A673 (cell line): ENCODE measurements around the gene CNTN5. TPM values are rescaled to one million over a fixed set of nuclear protein-coding genes. Genes with fewer than 3 reads are reported as not detected.

Source experiments
- BruUV-seq: library from RNA; stranded (reverse); fragments of 400-500 nt; replicated peaks from 2 replicates; lab custom pipeline; 2021; lab: Mats Ljungman, UMichigan
- CTCF ChIA-PET: fragments of 300-600 bp; sonication (Branson Sonifier 250); formaldehyde crosslinking; loops from one replicate; lab custom pipeline; 2022; ENCODE audit warnings: antibody characterized with exemption; lab: Charles Lee
- POLR2A ChIA-PET: fragments of 300-600 bp; sonication (Branson Sonifier 250); formaldehyde crosslinking; loops from one replicate; lab custom pipeline; 2022; ENCODE audit warnings: antibody characterized with exemption; ENCODE audit not compliant: low non-redundant PET; lab: Charles Lee
- DNase-seq: peaks from one replicate; pipeline ENCODE4 v3.0.0-alpha.2; 2015; ENCODE audit warnings: low spot score
- H3K27ac ChIP-seq: fragments of 200-600 bp; sonication (generic); 2 replicates; pipeline ENCODE4 v1.5.1; 2016; ENCODE audit warnings: mixed run types, low read depth, mild to moderate bottlenecking, mixed read lengths, antibody characterized with exemption, low read length; ENCODE audit not compliant: poor library complexity, severe bottlenecking
- H3K27me3 ChIP-seq: fragments of 200-600 bp; sonication (generic); replicated peaks from 2 replicates; pipeline ENCODE4 v1.6.1; 2017; ENCODE audit warnings: mixed run types, low read depth, mild to moderate bottlenecking, mixed read lengths, antibody characterized with exemption, low read length; ENCODE audit not compliant: insufficient read depth, poor library complexity
- H3K36me3 ChIP-seq: fragments of 200-600 bp; sonication (generic); 2 replicates; pipeline ENCODE4 v1.6.1; 2016; ENCODE audit warnings: mixed run types, mild to moderate bottlenecking, mixed read lengths, antibody characterized with exemption, low read length; ENCODE audit not compliant: insufficient read depth, poor library complexity, severe bottlenecking
- H3K4me1 ChIP-seq: fragments of 200-600 bp; sonication (generic); 2 replicates; pipeline ENCODE4 v1.6.1; 2017; ENCODE audit warnings: mixed run types, mild to moderate bottlenecking, mixed read lengths, antibody characterized with exemption, low read length; ENCODE audit not compliant: insufficient read depth, poor library complexity, severe bottlenecking
- H3K4me3 ChIP-seq: fragments of 200-600 bp; sonication (generic); 2 replicates; pipeline ENCODE4 v1.5.1; 2016; ENCODE audit warnings: low read depth, mixed run types, mild to moderate bottlenecking, mixed read lengths, low read length; ENCODE audit not compliant: poor library complexity, severe bottlenecking
- H3K9me3 ChIP-seq: fragments of 200-600 bp; sonication (generic); 2 replicates; pipeline ENCODE4 v1.6.1; 2016; ENCODE audit warnings: mixed run types, low read depth, mild to moderate bottlenecking, mixed read lengths, antibody characterized with exemption, low read length; ENCODE audit not compliant: poor library complexity, severe bottlenecking
- EZH2 ChIP-seq: fragments of 200-600 bp; sonication (generic); IDR thresholded peaks from 2 replicates; pipeline ENCODE4 v1.6.1; 2017; ENCODE audit warnings: borderline replicate concordance, low read depth, mild to moderate bottlenecking, mixed read lengths, antibody characterized with exemption, low read length; ENCODE audit not compliant: poor library complexity, severe bottlenecking
- intact Hi-C: fragments of 100-400 bp; cut with micrococcal nuclease; formaldehyde crosslinking; loops from one replicate; pipeline ENCODE4 v1.10.0; 2022; ENCODE audit not compliant: unreplicated experiment
- total RNA-seq: library from RNA; stranded (reverse); gene quantifications from 2 replicates; pipeline ENCODE4 v1.2.3, GENCODE V29; 2021
- TF ChIP-seq, protein P1 (sequence below): fragments of 300-800, 200-600 bp; sonication (generic); conservative IDR thresholded peaks from 2 replicates; pipeline ENCODE4 v1.5.1; 2017; ENCODE audit warnings: low read depth, mild to moderate bottlenecking, antibody characterized with exemption, low read length, moderate library complexity, mixed read lengths

Gene CNTN5
- total RNA-seq, 1 experiment from 2014 or later: 0.80 TPM

DNA sequence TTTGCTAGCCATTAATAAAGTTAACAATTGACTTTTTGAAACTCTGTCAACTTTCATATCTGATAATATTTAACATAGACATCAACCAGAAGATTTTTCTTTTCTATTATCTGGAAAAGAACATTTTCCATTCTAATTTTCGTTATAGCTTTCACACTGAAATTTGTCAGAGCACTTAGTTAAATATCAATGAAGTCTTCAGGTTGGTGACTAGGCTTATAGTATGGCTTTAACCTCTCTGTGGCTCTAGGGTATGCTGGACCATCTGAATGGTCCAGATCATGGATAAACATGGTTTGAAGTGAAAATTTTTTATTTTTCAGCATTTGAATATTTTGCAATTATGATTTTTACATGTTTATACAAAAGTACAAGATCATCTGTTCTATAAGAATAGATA, 548.1 kb downstream of the CNTN5 start:
- ChIA-PET CTCF (no interaction called here), POLR2A (no interaction called here)
- intact Hi-C loops: no loop called here
- Histone ChIP-seq H3K9me3 (no peaks in the 10 kb centered on the region), H3K4me3 (no peak overlapping the region), H3K4me1 (no peaks in the 10 kb centered on the region), H3K36me3 (no peaks in the 10 kb centered on the region), H3K27ac (no peak overlapping the region), H3K27me3 (no peaks in the 10 kb centered on the region)
- TF ChIP-seq, protein P1, sequence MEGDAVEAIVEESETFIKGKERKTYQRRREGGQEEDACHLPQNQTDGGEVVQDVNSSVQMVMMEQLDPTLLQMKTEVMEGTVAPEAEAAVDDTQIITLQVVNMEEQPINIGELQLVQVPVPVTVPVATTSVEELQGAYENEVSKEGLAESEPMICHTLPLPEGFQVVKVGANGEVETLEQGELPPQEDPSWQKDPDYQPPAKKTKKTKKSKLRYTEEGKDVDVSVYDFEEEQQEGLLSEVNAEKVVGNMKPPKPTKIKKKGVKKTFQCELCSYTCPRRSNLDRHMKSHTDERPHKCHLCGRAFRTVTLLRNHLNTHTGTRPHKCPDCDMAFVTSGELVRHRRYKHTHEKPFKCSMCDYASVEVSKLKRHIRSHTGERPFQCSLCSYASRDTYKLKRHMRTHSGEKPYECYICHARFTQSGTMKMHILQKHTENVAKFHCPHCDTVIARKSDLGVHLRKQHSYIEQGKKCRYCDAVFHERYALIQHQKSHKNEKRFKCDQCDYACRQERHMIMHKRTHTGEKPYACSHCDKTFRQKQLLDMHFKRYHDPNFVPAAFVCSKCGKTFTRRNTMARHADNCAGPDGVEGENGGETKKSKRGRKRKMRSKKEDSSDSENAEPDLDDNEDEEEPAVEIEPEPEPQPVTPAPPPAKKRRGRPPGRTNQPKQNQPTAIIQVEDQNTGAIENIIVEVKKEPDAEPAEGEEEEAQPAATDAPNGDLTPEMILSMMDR: no peak
- TF ChIP-seq EZH2: no peak
- no TSS peak for BruUV-seq
- no peak for DNase-seq

DNA sequence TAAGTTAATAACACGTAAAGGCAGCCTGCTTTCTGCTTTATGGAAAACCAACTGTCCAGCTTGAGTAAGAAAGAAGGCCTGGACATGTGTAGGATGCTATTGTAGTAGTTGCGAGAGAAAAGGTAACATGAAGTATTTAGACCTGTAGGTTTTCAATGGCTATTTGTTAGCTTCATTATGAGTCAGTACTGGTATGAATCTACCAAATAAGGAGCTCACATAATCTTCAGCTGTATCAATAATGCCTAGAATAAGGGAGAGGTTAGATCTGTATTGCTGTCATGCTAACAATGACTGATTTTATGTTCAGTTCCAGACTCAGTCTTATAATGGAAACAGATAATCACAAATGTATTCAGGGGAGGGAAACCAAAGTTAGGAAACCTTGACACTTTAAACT, 550.3 kb downstream of the CNTN5 start:
- intact Hi-C loops: no loop called here
- no peak for DNase-seq
- Histone ChIP-seq H3K4me1 (no peaks in the 10 kb centered on the region), H3K27me3 (no peaks in the 10 kb centered on the region), H3K9me3 (no peaks in the 10 kb centered on the region), H3K27ac (no peak overlapping the region), H3K36me3 (no peaks in the 10 kb centered on the region), H3K4me3 (no peak overlapping the region)
- CTCF ChIA-PET: no interaction called here
- POLR2A ChIA-PET: no interaction called here
- no TSS peak for BruUV-seq
- no peak for TF ChIP-seq EZH2
- TF ChIP-seq, protein P1: no peak

DNA sequence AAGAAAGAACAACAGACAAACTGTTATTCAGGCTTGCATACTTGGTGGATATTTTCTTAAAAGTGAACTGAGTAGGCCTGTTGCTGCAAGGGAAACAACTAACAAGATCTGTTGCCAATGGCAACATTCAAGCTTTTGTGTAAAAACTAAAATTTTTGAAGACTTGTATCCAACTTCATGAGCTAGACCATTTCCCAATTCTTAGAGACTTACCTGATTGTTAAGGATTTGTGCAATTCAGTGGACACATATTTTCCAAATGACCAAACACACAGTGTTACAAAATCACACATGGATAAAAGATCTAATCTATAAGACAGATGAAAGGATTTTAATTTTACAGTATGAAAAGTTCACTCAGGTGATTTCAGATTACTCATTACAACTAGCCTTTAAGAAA, 564.1 kb downstream of the CNTN5 start:
- intact Hi-C loops: no loop called here
- ChIA-PET POLR2A (no interaction called here), CTCF (no interaction called here)
- Histone ChIP-seq H3K4me1 (no peaks in the 10 kb centered on the region), H3K4me3 (no peak overlapping the region), H3K9me3 (no peaks in the 10 kb centered on the region), H3K36me3 (no peaks in the 10 kb centered on the region), H3K27me3 (no peaks in the 10 kb centered on the region), H3K27ac (no peak overlapping the region)
- TF ChIP-seq EZH2: no peak
- DNase-seq: no peak
- no TSS peak for BruUV-seq

DNA sequence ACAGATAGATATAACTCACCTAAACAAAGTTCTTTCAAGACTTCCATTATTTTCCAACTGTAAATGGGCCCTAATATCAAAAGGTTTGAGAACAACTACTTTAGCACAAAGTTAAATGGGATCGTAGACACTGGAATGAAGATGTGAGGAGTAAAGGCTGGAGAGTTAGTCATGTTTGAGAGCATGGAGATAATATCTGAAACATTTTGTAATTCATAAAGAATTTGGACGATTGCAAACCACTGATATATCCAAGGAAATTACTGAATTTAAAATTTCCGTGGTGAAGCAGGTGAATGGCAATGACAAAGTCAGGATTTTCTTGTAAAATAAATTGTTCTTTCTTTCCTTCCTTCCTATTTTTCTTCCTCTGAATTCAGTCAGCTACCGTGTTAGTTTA, 564.9 kb downstream of the CNTN5 start:
- TF ChIP-seq, protein P1: no peak
- TF ChIP-seq EZH2: no peak
- ChIA-PET CTCF (no interaction called here), POLR2A (no interaction called here)
- Histone ChIP-seq H3K27ac (no peak overlapping the region), H3K4me3 (no peak overlapping the region), H3K4me1 (no peaks in the 10 kb centered on the region), H3K9me3 (no peaks in the 10 kb centered on the region), H3K27me3 (no peaks in the 10 kb centered on the region), H3K36me3 (no peaks in the 10 kb centered on the region)
- intact Hi-C loops: no loop called here
- no TSS peak for BruUV-seq
- DNase-seq: no peak
